Calu3 (cell line): ENCODE measurements around the gene DEGS2. TPM values are rescaled to one million over a fixed set of nuclear protein-coding genes. Genes with fewer than 3 reads are reported as not detected.

Source experiments
- BruUV-seq: library from RNA; stranded (reverse); fragments of 400-500 nt; replicated peaks from 2 replicates; lab custom pipeline; 2021; lab: Mats Ljungman, UMichigan
- CTCF ChIA-PET: fragments of 300-600 bp; sonication (Branson Sonifier 250); formaldehyde crosslinking; loops from one replicate; lab custom pipeline; 2022; ENCODE audit warnings: antibody characterized with exemption; lab: Charles Lee
- DNase-seq: peaks from one replicate; pipeline ENCODE4 v3.0.0; 2022
- H3K27ac Mint-ChIP-seq: one replicate; pipeline ENCODE4 v1.8.0; 2022; ENCODE audit warnings: mixed read lengths; ENCODE audit not compliant: unreplicated experiment
- H3K27me3 Mint-ChIP-seq: one replicate; pipeline ENCODE4 v1.8.0; 2022; ENCODE audit warnings: mixed read lengths; ENCODE audit not compliant: unreplicated experiment
- H3K36me3 Mint-ChIP-seq: one replicate; pipeline ENCODE4 v1.8.0; 2022; ENCODE audit warnings: mild to moderate bottlenecking, moderate library complexity, mixed read lengths; ENCODE audit not compliant: insufficient read depth, unreplicated experiment
- H3K4me1 Mint-ChIP-seq: one replicate; pipeline ENCODE4 v1.8.0; 2022; ENCODE audit warnings: mild to moderate bottlenecking, low read depth, mixed read lengths; ENCODE audit not compliant: unreplicated experiment
- H3K4me3 Mint-ChIP-seq: one replicate; pipeline ENCODE4 v1.8.0; 2022; ENCODE audit warnings: mild to moderate bottlenecking, low read depth, moderate library complexity, mixed read lengths; ENCODE audit not compliant: unreplicated experiment
- H3K9me3 Mint-ChIP-seq: one replicate; pipeline ENCODE4 v1.8.0; 2022; ENCODE audit warnings: low read depth, mixed read lengths; ENCODE audit not compliant: unreplicated experiment
- intact Hi-C: fragments of 100-400 bp; cut with micrococcal nuclease; formaldehyde crosslinking; loops from one replicate; pipeline ENCODE4 v1.10.0; 2022; ENCODE audit not compliant: unreplicated experiment
- total RNA-seq: library from RNA; stranded (reverse); gene quantifications from 2 replicates; pipeline ENCODE4 v1.2.3, GENCODE V29; 2022
- TF ChIP-seq, protein P1 (sequence below): fragments of 200-600 bp; IDR thresholded peaks from one replicate; pipeline ENCODE4 v1.8.0; 2022; ENCODE audit warnings: antibody characterized with exemption; ENCODE audit not compliant: unreplicated experiment

The DEGS2 gene
- total RNA-seq, 1 experiment from 2014 or later: 2.5 TPM

DNA sequence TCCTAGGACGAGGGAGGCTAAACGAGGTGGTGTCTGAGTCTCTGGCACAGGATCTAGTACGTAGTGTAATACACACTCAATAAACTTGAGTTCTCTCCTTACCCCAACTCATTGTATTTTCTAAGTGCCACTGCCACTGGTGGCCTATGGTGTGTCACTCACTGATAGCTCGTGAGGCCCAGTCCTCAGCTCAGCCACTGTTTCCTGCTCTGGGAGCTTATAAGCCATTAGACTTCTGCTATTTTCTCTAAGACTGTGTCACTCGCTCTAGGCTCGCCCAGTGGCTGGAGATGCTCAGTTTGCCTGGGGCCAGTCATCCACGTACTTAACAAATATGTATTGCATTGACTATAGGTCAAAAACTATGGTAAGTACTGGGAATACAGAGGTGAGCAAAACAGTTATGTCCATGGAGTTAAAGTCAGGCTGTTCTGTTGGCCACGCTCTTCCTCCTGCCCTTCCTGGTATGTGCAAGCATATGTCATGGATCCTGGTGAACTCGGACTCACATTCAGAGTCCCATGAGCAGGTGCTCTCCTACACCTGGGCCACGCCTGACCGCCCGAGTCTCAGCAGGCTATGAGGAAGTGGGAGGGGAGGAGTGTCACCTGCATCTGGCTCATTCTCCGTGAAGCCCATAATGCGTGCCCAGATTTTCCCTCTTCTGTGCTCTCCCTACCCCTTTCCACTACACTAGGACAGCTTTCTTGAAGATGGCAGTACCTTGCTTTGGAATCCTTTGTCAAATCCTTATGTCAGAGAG lies 41.6 kb downstream of the DEGS2 start:
- intact Hi-C loops: no loop called here
- TF ChIP-seq, protein P1, sequence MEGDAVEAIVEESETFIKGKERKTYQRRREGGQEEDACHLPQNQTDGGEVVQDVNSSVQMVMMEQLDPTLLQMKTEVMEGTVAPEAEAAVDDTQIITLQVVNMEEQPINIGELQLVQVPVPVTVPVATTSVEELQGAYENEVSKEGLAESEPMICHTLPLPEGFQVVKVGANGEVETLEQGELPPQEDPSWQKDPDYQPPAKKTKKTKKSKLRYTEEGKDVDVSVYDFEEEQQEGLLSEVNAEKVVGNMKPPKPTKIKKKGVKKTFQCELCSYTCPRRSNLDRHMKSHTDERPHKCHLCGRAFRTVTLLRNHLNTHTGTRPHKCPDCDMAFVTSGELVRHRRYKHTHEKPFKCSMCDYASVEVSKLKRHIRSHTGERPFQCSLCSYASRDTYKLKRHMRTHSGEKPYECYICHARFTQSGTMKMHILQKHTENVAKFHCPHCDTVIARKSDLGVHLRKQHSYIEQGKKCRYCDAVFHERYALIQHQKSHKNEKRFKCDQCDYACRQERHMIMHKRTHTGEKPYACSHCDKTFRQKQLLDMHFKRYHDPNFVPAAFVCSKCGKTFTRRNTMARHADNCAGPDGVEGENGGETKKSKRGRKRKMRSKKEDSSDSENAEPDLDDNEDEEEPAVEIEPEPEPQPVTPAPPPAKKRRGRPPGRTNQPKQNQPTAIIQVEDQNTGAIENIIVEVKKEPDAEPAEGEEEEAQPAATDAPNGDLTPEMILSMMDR: no peak
- CTCF ChIA-PET: interaction anchor here (1.0 to 2.1 kb wide), 2 partner anchors 9 to 75 kb away, joined by 3 to 5 read pairs; no protein-coding TSS in a partner anchor
- H3K36me3 Mint-ChIP-seq: no peaks in the 10 kb centered on the region
- no peak for DNase-seq
- BruUV-seq: no TSS peak
- H3K9me3 Mint-ChIP-seq: no peaks in the 10 kb centered on the region
- no peak overlapping the region for H3K27ac Mint-ChIP-seq
- no peaks in the 10 kb centered on the region for H3K27me3 Mint-ChIP-seq
- no peaks in the 10 kb centered on the region for H3K4me1 Mint-ChIP-seq
- no peak overlapping the region for H3K4me3 Mint-ChIP-seq

DNA sequence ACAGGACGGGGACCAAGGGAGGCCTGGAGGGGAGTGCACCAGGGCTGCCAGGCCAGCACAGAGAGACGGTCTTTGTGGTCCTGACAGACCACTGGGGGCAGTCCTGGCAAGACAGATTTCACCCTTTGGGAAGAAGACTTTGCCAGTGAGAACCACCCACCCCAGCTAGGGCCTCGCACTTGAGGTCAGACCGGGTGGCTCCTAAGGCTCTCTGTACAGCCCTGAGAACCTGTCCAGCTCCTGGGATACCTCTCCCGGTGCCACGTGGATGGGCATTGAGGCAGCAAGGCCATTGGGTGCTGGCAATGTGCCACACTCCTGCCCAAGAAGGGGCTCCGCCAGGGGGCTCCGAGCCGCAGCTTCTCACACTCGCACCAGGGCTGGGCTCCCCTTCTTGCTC lies 42.4 kb downstream of the DEGS2 start:
- H3K27ac Mint-ChIP-seq: no peak overlapping the region
- H3K36me3 Mint-ChIP-seq: no peaks in the 10 kb centered on the region
- H3K9me3 Mint-ChIP-seq: no peaks in the 10 kb centered on the region
- CTCF ChIA-PET: interaction anchor here (1.0 kb wide), 1 partner anchor 76 kb away, joined by 3 read pairs; no protein-coding TSS in a partner anchor
- intact Hi-C loops: no loop called here
- BruUV-seq: no TSS peak
- DNase-seq: no peak
- no peak overlapping the region for H3K4me3 Mint-ChIP-seq
- TF ChIP-seq, protein P1: no peak
- no peaks in the 10 kb centered on the region for H3K4me1 Mint-ChIP-seq
- no peaks in the 10 kb centered on the region for H3K27me3 Mint-ChIP-seq

DNA sequence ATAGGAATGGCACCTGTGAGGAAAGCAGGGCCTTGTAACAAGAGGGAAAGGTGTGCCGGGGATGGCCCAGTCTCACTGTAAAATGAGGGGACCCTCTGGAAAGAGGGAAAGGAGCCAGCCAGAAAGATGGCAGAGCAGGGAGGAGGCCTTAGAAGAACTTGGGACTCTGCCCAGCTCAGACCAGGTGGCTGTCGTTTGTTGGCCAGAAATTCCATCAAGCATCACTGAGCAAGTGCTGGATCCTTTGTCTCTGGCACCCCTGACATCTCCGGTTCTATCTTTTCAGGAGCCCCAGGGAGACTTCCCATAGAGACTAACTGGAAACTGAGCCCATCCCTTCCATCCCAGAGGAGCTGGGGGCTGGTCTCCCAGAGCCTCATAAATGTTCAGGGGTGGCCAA lies 43.3 kb downstream of the DEGS2 start:
- H3K9me3 Mint-ChIP-seq: no peaks in the 10 kb centered on the region
- no peak overlapping the region for H3K27ac Mint-ChIP-seq
- CTCF ChIA-PET: no interaction called here
- intact Hi-C loops: no loop called here
- no peaks in the 10 kb centered on the region for H3K4me1 Mint-ChIP-seq
- H3K27me3 Mint-ChIP-seq: no peaks in the 10 kb centered on the region
- no peak overlapping the region for H3K4me3 Mint-ChIP-seq
- DNase-seq: no peak
- BruUV-seq: no TSS peak
- TF ChIP-seq, protein P1: no peak
- no peaks in the 10 kb centered on the region for H3K36me3 Mint-ChIP-seq

DNA sequence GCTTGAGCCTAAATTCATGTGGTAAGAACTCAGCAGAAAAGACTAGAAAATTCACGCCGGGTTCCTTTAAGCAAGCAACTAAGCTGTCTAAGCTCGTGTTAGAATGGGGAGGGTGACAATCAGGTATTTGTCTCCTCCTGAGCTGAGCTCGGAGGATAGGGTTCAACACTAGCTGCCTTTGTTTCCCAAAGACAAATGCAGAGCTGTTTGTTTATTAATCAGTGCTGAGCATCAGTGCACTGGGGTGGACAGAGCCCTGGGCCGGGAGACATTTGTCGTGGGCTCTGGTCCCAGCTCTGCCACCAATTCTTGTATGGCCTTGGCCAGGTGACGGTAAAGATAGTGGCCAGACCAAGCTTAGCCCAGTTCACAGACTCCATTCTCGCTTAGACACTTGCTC lies 43.7 kb downstream of the DEGS2 start:
- TF ChIP-seq, protein P1: no peak
- no peak for DNase-seq
- H3K36me3 Mint-ChIP-seq: no peaks in the 10 kb centered on the region
- H3K9me3 Mint-ChIP-seq: no peaks in the 10 kb centered on the region
- no peaks in the 10 kb centered on the region for H3K4me1 Mint-ChIP-seq
- intact Hi-C loops: no loop called here
- no peak overlapping the region for H3K4me3 Mint-ChIP-seq
- BruUV-seq: no TSS peak
- CTCF ChIA-PET: interaction anchor here (1.0 kb wide), 1 partner anchor 77 kb away, joined by 3 read pairs; no protein-coding TSS in a partner anchor
- no peak overlapping the region for H3K27ac Mint-ChIP-seq
- no peaks in the 10 kb centered on the region for H3K27me3 Mint-ChIP-seq
